ENCODE data around the gene DNAAF3.

GRCh38 chr19:55114566-55115145 lies 51.8 kb downstream of the DNAAF3 start:
- no peak for TF ChIP-seq POLR2A (IDR thresholded peaks at IDR 0.05; ENCODE audit: low read length)
- no peak for TF ChIP-seq GATA1 (IDR thresholded peaks at IDR 0.05; ENCODE audit: low read depth, low read length)

Measured in erythroblast (primary cell).